Subcutaneous abdominal adipose tissue (tissue), 5 donors: Measurements from ENCODE around the gene DMD.
"Not testable (repeated sequence)": the region's sequence is repeated elsewhere in the genome, so short reads cannot be mapped to it uniquely, and the experiment has no call there.

Experiments
- H3K27ac ChIP-seq: one replicate; pipeline ENCODE4 v1.7.0; 2013; ENCODE audit warnings: low read depth, mild to moderate bottlenecking, inconsistent platforms, low read length, moderate library complexity
- H3K27me3 ChIP-seq, 5 donors: one replicate each; pipeline ENCODE4 v1.7.0; 2013; ENCODE audit warnings: low read length in 5 of 5, inconsistent platforms in 1 of 5; ENCODE audit not compliant: control insufficient read depth in 5 of 5, insufficient read depth in 4 of 5
- H3K36me3 ChIP-seq, 5 donors: one replicate each; pipeline ENCODE4 v1.7.0; 2013; ENCODE audit warnings: low read length in 5 of 5; ENCODE audit not compliant: control insufficient read depth in 5 of 5, insufficient read depth in 5 of 5
- H3K4me1 ChIP-seq, 5 donors: one replicate each; pipeline ENCODE4 v1.7.0; 2013; ENCODE audit warnings: low read length in 5 of 5, mild to moderate bottlenecking in 3 of 5, moderate library complexity in 1 of 5; ENCODE audit not compliant: control insufficient read depth in 5 of 5, insufficient read depth in 5 of 5
- H3K4me3 ChIP-seq, 5 donors: one replicate each; pipeline ENCODE4 v1.7.0; 2013; ENCODE audit warnings: low read length in 5 of 5, low read depth in 1 of 5
- H3K9ac ChIP-seq, 5 donors: one replicate each; pipeline ENCODE4 v1.7.0; 2013; ENCODE audit warnings: low read length in 5 of 5, mild to moderate bottlenecking in 4 of 5, moderate library complexity in 3 of 5
- H3K9me3 ChIP-seq, 5 donors: one replicate each; pipeline ENCODE4 v1.7.0; 2013; ENCODE audit warnings: low read length in 5 of 5; ENCODE audit not compliant: control insufficient read depth in 5 of 5
- donor health status: healthy.
- donor health status: healthy.
- donor health status: healthy.
- donor health status: healthy.
- donor health status: healthy.

Gene DMD

GRCh38 chrX:31420302-31420701 is 1791.0 kb downstream of the DMD start:
- Histone ChIP-seq H3K27ac (no peak overlapping the region), H3K9ac (no peak overlapping the region), H3K4me1 (peaks cover 0 to 9% (median 0%) of the 10 kb centered on the region in 5 donors), H3K4me3 (no peak overlapping the region), H3K27me3 (no peaks in the 10 kb centered on the region), H3K9me3 (no peaks in the 10 kb centered on the region), H3K36me3 (no peaks in the 10 kb centered on the region)

- Histone ChIP-seq H3K9me3 (peaks cover 0 to 7% (median 0%) of the 10 kb centered on the region in 5 donors), H3K36me3 (no peaks in the 10 kb centered on the region), H3K9ac (no peak overlapping the region)
Observed at GRCh38 chrX:31397119-31397518, 1814.2 kb downstream of the DMD start.

GRCh38 chrX:31392513-31392912 is 1818.8 kb downstream of the DMD start:
- Histone ChIP-seq H3K27ac (no peak overlapping the region), H3K36me3 (no peaks in the 10 kb centered on the region), H3K9ac (no peak overlapping the region), H3K27me3 (no peaks in the 10 kb centered on the region), H3K4me1 (no peaks in the 10 kb centered on the region), H3K9me3 (no peaks in the 10 kb centered on the region), H3K4me3 (no peak overlapping the region)

More at GRCh38 chrX:31397119-31397518, 1814.2 kb downstream of the DMD start:
- H3K27me3 ChIP-seq, result peaks cover 0 to 4% (median 0%) of the 10 kb centered on the region in 5 donors
- no peaks in the 10 kb centered on the region for H3K4me1 ChIP-seq
- no peak overlapping the region for H3K4me3 ChIP-seq
- no peak overlapping the region for H3K27ac ChIP-seq

GRCh38 chrX:31388946-31389345 is 1822.4 kb downstream of the DMD start:
- Histone ChIP-seq H3K9me3 (no peaks in the 10 kb centered on the region), H3K27ac (no peak overlapping the region), H3K36me3 (no peaks in the 10 kb centered on the region), H3K4me1 (no peaks in the 10 kb centered on the region), H3K9ac (no peak overlapping the region), H3K4me3 (no peak overlapping the region), H3K27me3 (no peaks in the 10 kb centered on the region)

GRCh38 chrX:31384471-31384870 is 1826.9 kb downstream of the DMD start:
- no peak overlapping the region for H3K27ac ChIP-seq
- no peak overlapping the region for H3K9ac ChIP-seq
- no peaks in the 10 kb centered on the region for H3K27me3 ChIP-seq
- H3K4me3 ChIP-seq, result no peak overlapping the region
- no peaks in the 10 kb centered on the region for H3K4me1 ChIP-seq
- H3K9me3 ChIP-seq, result no peaks in the 10 kb centered on the region
- H3K36me3 ChIP-seq, result no peaks in the 10 kb centered on the region

GRCh38 chrX:31383991-31384390 is 1827.4 kb downstream of the DMD start:
- no peak overlapping the region for H3K4me3 ChIP-seq
- no peaks in the 10 kb centered on the region for H3K36me3 ChIP-seq
- no peak overlapping the region for H3K27ac ChIP-seq
- no peak overlapping the region for H3K9ac ChIP-seq
- H3K9me3 ChIP-seq, result no peaks in the 10 kb centered on the region
- H3K4me1 ChIP-seq, result no peaks in the 10 kb centered on the region
- H3K27me3 ChIP-seq, result no peaks in the 10 kb centered on the region

- H3K4me3 ChIP-seq, H3K27me3 ChIP-seq, H3K9me3 ChIP-seq, H3K9ac ChIP-seq, H3K36me3 ChIP-seq, H3K27ac ChIP-seq, H3K4me1 ChIP-seq: not testable (repeated sequence)
Observed at GRCh38 chrX:31378973-31379372, 1832.4 kb downstream of the DMD start.

GRCh38 chrX:31377821-31378220 is 1833.5 kb downstream of the DMD start:
- H3K4me3 ChIP-seq, H3K9ac ChIP-seq, H3K27ac ChIP-seq, H3K36me3 ChIP-seq, H3K4me1 ChIP-seq, H3K9me3 ChIP-seq, H3K27me3 ChIP-seq: not testable (repeated sequence)

- Histone ChIP-seq H3K9me3 (no peaks in the 10 kb centered on the region), H3K4me3 (no peak overlapping the region), H3K36me3 (no peaks in the 10 kb centered on the region), H3K27ac (no peak overlapping the region), H3K9ac (no peak overlapping the region), H3K27me3 (no peaks in the 10 kb centered on the region), H3K4me1 (peaks cover 0 to 7% (median 3%) of the 10 kb centered on the region in 5 donors)
Observed at GRCh38 chrX:31376408-31377022, 1834.8 kb downstream of the DMD start.

- H3K9ac ChIP-seq, result no peak overlapping the region
- peaks cover 0 to 7% (median 3%) of the 10 kb centered on the region in 5 donors for H3K4me1 ChIP-seq
- H3K27ac ChIP-seq, result no peak overlapping the region
- H3K9me3 ChIP-seq, result no peaks in the 10 kb centered on the region
- no peaks in the 10 kb centered on the region for H3K27me3 ChIP-seq
- no peaks in the 10 kb centered on the region for H3K36me3 ChIP-seq
- H3K4me3 ChIP-seq, result no peak overlapping the region
Observed at GRCh38 chrX:31374786-31375185, 1836.6 kb downstream of the DMD start.
